CD4-positive, alpha-beta T cell treated with Interferon alpha-2 for 1 hour (primary cell): ENCODE results near the gene RIBC2.
"Not testable (repeated sequence)": the region's sequence is repeated elsewhere in the genome, so short reads cannot be mapped to it uniquely, and the experiment has no call there.

Experiments
- DNase-seq, 2 donors: peaks; one replicate each; pipeline ENCODE4 v3.0.0-alpha.2; 2020 to 2022

Gene RIBC2

DNA sequence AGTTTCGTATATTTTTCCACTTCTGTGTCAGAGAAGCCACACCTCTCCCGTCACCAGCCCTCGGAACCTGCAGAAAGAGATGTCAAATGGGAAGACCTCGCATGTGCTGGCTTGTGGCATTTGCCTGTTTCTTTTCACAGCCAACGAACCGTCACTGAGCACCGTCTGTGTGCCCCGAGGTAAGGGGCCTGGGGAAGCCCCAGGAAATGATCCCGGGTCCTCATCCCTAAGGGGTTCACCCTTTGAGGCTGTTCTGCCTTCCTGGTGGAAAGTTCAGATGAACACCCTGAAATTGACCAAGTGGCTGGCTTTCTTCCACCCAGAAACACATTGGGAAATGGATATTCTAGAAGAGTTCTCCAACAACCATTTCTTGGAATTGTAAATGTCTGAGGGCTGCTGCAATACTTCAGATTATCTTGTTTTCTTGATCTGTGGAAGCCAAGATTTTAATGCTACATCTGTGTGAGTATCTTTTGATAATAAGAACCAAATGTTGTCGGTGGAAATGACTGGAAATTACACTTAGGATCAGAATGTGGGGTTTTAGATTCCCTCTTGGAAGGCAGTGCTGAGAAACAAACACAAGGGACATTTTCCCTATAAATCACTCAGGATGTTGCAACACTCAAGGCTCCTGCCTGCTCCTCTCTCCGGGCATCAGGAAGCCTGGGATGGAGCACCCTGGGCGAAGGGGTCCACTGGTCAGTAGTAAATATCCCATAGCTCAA is 37.6 kb downstream of the RIBC2 start:
- no peak for DNase-seq

DNA sequence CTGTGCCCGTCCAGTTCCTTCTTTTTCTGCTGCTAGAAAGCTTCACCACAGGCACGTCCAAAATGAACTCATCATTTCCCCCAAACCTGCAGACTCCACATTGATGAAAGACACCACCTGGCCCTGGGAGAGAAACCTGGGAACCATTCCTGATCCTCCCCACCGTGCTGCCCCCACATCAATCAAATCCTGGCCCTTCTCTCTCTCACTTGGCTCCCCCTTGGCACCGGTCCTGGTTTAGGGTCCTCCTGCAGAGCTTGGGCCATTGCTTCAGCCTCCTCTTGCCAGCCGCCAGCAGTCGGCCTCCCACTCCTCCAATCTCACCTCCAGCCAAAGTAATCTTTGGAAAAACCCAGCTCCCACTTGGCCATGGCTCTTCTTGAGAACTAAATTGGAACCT is 38.5 kb downstream of the RIBC2 start:
- DNase-seq = no peak

DNA sequence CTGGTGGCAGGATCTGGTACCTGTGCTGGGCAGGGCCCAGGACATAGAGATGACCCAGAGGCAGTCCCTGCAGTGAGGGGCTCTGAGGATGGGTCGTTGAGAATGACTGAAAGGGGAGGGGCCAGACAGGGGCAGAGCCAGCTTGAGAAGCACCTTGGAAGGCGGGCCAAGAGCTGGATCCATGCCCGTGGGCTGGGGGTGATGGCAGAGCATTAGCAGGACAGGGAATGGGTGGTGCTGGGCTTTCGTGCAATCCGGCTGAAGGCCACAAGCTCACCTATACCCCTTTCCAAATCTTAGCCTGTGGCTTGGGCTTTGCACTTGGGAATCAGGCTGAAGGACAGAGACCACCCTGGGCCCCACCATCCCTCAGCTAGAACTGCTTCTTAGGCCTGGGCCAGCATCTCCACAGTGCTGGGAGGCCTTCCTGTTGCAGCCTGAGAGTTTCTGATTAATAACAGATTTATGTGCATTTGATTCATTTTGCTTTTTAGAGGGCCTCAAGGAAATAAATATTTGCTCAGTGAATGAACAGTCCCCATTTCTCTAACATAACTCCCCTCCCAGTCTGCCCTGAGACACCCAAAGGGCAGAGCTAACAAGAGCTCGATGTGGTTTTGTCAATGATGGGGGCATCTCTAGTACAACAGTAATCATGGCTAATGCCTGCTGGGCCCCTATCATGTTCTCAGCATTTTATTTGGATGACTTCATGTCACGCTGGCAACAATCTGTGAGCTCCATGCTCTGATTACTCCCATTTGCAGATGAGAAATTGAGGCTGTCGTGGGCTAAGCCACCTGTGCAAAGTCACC is 39.3 kb downstream of the RIBC2 start:
- no peak for DNase-seq

DNA sequence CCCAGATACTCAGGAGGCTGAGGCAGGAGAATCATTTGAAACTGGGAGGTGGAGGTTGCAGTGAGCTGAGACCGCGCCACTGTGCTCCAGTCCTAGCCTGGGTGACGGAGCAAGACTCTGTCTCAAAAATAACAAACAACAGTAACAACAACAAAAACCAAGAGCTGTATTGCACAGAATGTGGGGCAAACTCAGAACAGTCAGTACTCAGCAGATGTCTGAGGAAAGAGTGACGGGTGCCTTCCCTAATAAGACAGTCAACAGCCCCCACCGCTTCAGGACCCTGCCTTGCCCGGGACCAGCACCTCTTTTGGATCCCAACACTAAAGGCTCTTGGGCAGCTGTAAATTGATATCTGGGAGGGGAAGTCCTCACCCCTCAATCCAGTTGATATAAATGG is 40.3 kb downstream of the RIBC2 start:
- DNase-seq = no peak

DNA sequence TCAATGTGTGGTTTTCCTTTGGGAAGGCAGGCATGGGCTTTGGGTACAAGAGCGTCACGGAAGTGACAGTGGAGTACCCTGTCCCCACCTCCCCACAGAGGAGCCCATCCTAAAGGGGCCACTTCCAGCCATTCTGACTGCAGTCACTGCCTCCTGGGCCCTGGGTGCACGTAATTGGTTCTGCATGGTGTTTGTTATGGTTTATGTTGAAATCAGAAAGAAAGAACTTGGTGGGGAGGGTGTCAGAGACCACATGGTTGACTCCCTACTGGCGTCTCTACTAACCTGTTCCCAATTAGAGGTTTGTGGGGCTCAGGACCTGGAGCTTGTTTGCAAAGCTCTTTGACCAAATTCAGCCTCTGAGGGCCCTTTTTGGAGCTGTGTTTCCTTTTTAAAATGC is 40.8 kb downstream of the RIBC2 start:
- DNase-seq = no peak

DNA sequence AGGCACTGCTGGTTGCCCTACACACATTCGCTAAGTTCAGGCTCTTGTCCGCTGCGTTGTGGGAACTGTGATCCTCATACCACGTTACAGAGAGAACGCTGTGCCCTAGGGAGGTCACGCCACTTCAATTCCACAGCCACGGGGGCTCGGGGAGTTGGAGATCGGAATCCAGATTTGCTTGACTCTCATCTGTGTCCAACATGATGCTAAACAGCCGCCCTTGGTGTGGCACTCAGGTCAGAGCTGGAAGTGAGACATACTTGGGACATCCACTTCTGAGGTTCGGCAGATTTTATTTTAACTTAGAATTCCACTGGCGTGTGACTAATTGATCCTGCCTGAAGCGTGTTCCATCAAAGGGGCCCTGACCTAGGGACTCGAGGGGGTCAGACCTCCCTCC is 41.7 kb downstream of the RIBC2 start:
- no peak for DNase-seq

DNA sequence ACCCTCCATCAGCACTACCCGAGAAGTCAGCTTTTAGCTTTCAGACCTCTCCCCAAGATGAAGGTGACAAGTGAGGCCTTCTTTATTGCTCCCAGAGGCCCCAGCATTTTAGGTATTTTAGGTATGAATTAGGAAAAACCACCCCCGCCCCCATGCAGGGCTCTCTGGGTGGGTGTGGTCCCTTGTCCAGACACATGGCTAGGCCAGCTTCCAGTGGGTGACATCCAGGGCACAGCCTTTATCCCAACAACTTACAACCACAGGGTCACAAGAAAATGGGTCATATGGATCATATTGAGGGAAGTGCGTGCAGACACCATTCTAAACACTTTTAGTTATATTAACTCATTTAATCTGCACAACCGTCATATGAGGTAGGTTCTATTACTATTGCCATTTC is 42.1 kb downstream of the RIBC2 start:
- DNase-seq = no peak

DNA sequence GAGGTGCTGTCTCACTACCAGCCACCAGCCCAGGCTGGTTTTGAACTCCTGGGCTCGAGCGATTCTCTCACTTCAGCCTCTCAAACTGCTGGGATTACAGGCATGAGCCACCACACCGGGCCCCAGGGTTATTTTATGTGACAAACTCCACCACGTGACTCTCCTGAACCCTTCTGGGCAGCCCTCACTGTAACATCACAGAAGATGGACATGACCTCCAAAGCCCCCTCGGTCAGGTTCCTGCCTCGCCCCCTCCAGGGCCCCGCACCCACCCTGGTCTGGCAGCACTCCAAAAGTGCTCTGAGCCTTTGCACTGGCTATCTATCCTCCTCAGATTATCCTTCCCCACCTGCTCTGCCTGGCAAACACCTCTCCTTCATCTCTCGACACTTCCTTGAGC is 43.3 kb downstream of the RIBC2 start:
- DNase-seq = no peak

DNA sequence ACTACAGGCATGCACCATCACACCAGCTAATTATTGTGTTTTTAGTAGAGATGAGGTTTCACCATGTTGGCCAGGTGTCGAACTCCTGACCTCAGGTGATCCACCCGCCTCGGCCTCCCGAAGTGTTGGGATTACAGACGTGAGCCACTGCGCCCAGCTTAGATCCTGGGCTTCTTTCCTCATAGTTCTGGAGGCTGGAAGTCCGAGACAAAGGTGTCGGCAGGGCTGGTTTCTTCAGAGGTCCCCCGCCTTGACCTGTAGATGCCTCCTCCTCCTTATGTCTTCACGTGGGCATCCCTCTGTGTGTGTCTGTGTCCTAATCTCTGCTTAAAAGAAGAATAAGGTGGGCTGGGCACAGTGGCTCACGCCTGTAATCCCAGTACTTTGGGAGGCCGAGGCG is 45.0 kb downstream of the RIBC2 start:
- no peak for DNase-seq

DNA sequence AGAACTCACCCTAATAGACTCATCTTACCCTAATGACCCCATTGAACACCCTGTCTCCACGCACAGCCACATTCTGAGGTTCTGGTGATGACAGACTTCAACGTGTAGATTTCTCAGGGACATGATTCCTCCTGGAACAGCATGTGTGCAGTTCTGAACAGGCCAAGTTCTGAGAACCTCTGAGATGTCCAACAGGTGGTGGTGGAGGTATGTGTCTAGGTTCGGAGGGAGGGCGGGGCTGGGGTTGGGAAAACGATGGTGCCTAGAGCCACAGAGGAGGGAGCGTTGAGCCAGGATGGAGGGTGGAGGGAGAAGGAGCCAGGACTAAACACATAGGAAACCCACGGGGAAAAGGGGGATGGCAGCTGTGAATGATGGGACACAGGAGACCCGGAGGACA is 45.7 kb downstream of the RIBC2 start:
- no peak for DNase-seq

DNA sequence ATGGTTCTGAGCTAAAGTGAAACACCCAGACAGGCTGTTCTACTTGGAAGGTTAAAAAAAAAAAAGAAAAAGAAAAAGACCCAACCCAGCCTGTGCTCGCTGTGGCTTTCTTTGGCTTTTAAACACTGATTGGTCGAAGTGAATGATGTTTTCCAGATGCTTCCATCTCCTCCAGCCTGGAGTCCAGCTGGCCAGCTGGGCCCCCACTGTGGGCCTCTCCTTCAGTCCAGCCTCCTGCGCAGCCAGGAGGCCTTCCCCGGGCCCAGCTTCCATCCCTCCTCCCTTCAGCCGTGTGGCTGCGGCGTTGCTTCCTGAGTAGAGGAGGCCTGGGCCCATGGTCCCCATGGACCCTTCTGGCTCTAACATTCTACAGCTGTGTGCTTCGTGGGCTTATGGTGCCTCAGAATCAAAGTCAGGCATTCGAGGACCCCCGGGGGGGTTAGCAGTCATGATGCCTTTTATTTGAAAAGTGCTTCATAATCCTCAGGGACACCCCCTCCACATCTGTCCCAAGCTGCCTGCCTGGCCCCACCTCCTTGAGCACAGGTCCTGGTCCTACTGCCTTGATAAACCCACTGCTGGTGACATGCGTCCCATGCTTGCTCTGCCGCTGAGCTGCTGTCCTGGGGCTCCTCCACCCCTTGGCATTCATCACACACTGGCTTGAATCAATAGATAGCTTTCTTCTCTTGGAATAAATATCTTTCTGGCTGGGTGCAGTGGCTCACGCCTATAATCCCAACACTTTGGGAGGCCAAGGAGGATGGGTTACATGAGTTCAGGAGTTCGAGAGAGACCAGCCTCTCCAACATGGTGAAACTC is 47.0 kb downstream of the RIBC2 start:
- no peak for DNase-seq

DNA sequence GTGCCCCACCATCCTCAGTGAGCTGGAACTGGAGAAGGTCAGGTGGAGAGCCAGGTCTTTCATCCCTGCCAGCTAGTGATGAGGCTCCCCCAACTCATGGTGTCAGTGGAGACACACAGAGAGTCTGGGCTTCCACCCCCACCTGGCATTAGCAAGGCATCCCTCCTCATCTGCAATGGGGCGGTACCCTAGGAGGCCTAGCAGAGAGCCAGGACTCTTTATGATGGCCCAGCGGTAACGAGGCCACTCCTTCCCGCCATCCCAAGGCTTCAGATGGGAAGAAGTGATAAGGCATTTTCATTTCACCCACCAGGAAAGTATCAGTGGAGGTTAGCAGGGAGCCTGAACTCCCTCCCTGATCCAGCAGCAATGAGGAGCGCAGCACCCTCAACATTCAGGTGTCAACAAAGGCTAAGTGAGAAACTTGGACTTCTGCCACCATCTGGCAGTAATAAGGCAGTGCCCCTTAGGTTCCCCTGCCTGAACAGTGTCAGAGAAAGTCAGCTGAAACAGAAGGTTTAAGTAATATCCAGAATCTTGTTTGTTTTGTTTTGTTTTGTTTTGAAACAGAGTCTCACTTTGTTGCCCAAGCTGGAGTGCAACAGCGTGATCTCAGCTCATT is 48.7 kb downstream of the RIBC2 start:
- DNase-seq = no peak

DNA sequence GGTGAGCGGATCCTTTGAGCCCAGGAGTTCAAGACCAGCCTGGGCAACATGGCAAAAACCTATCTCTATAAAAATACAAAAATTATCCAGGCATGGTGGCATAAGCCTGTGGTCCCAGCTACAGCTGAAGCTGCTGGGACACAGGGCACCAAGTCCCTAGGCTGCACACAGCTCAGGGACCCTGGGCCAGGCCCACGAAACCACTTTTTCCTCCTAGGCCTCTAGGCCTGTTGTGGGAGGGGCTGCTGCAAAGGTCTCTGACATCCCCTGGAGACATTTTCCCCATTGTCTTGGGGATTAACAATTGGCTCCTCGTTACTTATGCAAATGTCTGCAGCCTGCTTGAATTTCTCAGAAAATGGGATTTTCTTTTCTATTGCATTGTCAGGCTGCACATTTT is 50.2 kb downstream of the RIBC2 start:
- DNase-seq = not testable (repeated sequence)

DNA sequence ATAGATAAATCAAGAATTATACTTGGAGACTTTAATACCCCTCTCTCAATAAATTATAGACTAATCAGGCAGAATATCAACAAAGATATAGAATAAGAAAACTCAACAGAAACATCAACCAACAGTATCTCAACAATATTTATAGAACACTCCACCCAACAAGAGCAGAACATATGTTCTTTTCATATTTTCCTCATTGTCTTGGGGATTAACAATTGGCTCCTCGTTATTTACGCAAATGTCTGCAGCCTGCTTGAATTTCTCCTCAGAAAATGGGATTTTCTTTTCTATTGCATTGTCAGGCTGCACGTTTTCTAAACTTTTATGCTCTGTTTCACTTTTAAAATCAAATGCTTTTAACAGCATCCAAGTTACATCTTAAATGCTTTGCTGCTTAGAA is 52.1 kb downstream of the RIBC2 start:
- DNase-seq = no peak

DNA sequence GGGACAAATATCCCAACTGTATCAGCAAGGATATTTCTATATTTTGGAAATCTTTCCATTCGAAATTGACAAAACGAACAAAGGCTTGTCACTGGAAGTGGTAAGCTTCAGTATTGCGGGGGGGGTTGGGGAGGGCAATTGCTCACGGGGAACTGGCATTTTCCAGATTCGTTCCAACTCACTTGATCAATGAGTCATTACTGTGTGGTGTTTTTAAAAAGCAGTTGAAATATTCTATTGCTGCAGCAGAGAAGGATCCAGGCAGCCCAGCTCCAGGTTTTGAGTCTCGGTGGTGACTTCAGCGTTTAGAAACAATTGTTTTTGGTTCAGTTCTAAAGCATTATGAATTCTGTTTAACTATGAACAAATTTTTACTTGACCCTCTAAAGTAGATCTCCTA is 55.4 kb downstream of the RIBC2 start:
- DNase-seq = no peak

DNA sequence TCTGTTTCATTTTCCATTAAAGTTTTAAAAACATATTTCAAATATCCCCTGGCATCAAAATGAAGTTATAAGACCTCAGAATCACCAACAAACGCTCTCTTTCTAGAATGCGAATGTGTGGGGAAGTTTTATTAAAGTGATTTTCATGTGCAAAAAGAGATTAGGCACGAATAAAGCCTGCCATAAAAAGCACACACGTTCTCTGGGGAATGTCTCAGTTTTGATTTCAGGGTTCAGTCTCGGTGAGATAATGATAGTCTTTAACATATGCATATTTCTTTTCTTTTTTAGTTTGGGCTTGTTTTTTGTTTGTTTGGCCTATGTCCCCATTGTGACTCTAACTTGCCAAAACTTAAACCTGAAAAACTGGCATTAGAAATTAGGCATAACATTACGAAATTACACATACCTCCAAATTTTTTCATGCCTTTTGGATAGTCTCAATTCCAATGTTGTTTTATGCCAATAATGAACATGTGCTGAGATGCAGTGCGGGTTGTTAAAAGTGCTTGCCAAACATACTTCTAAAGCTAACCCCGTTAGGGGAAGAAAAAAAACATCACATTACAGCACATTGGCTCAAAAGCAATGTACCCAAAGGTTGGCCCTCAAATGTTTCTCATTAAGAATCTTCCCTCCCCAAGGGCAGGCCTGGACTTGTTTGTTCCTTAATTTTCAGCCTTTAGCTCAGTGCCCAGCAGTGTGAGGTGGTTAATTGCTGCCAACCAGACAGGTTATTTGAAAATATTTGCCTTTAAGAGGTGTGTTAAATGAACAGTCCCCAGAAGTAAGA is 56.0 kb downstream of the RIBC2 start:
- DNase-seq = no peak

DNA sequence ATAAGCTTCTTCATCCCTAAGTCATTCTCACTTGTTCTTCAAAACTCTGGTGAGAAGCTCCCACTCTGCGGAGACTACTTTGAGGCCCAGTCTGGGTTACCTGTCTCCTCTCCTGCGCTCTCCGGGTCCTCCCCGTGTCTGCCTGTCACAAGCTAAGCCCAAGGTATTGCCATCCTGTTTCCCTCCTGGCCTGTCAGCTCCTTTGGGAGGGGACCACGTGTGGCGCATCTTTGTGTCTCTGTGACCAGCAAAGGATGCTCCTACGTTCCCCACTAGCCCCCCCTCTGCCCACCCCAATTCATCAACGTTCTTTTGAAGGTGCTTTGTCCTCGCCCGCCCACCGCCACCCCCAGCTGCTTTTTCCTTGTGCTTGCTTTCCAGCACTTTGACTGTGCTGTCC is 57.4 kb downstream of the RIBC2 start:
- DNase-seq = no peak

DNA sequence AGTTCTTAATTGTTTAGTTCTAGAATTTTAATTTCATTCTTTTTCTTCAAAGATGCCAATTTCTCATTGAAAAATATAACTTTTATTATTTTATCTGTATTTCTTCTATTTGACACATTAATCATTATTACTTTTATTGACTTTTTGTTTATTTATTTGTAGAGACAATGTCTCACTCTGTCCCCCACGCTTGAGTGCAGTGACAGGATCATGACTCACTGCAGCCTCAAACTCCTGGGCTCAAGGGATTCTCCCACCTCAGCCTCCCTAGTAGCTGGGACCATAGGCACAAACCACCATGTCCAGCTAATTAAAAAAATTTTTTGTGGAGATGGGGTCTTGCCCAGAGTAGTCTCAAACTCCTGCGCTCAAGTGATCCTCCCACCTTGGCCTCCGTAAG is 58.9 kb downstream of the RIBC2 start:
- no peak for DNase-seq

DNA sequence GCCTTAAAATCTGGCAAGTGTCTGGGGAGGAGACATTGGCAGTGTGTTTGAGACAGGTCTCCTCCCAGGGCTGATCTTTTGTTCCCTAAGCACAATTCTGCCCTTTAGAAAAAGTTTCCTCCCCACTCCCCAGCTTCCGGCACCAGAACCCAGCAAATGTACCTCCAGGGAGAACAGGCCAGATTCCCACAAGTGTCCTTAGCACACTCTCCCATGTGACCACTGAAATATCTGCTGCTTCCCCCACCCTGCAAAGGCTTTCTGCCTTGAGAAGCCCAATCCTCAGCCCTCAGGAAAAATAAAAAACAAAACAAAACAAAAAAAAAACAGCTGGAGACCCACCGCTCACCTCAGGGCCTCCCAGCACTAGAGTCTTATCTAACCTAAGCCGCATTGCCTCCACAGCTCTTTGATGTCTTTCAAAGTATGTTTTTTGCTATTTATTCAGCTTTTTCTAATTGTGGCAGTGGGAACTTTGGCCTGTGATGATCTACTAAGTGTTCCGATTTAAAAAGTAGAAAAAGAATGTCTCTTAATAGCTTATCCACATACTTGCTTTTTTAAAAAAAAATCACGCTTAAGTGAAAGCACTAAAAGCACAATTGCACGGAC is 60.2 kb downstream of the RIBC2 start:
- DNase-seq = no peak

DNA sequence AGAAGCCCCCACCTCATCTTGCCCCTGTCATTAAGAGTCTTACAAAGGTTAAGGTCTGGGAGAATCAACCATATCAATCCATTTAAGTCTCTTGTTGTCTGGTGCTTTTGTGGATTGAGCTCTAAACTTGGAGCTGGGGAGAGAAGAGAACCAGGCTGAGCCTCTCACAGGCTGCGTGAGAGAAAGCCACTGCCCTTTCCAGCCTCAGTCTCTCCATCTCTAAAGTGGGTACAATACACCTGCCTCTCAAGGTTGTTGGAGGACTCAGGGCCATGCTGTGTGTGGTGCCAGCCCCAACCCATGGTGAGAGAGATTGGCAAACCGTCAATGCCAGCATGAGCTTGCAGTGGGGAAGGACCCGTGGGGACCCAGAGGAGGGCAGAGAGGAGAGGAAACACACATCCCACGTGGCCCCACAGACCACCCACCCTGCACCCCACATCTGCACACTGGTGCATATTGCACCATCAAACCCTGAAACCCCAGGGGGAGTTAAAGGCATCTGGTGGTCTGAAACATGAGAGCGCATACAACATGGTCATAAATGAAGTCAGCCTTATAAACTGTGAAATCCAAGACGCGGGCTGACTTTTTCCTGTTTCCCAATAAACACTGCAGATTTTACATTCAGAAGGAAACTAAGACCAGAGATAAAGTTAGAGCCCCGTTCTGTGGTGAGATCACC is 61.7 kb downstream of the RIBC2 start:
- no peak for DNase-seq

DNA sequence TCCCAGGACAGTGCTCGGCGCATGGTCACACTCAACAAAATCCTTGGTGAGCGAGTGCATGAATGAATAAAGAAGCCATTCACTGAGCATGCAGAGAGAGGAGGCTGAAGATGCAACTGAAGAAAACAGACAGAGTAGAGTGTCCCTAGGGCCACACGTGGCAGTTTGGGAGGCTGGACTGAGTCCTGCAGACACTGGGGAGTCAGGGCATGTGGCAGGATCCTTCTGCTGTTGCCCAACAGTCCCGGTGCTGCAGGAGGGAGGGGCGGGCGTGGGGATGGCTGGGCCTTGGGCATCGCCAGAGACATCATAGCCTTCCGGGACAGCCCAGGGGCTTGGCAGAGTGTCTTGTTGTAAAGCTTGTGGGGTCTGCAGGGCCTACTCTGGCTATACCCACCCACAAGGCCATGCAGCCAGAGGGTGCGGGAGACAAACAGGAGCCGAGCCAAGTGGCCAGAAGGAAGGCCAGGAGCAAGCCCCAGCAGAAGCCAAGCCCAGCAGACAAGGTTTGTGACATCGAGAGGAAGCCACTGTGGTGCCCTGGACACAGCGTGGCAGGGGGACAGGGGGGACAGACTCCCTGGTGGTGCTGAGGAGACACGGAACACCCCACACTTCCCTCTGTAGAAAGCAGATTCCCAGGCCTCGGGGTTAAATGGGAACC is 62.5 kb downstream of the RIBC2 start:
- no peak for DNase-seq
